ENCODE data around the gene PITPNC1. TPM values are rescaled to one million over a fixed set of nuclear protein-coding genes. Genes with fewer than 3 reads are reported as not detected.
"Not testable (repeated sequence)": the region's sequence is repeated elsewhere in the genome, so short reads cannot be mapped to it uniquely, and the experiment has no call there.

PITPNC1 gene
- 11.8 and 16.1 TPM in 2 replicates for total RNA-seq

DNA sequence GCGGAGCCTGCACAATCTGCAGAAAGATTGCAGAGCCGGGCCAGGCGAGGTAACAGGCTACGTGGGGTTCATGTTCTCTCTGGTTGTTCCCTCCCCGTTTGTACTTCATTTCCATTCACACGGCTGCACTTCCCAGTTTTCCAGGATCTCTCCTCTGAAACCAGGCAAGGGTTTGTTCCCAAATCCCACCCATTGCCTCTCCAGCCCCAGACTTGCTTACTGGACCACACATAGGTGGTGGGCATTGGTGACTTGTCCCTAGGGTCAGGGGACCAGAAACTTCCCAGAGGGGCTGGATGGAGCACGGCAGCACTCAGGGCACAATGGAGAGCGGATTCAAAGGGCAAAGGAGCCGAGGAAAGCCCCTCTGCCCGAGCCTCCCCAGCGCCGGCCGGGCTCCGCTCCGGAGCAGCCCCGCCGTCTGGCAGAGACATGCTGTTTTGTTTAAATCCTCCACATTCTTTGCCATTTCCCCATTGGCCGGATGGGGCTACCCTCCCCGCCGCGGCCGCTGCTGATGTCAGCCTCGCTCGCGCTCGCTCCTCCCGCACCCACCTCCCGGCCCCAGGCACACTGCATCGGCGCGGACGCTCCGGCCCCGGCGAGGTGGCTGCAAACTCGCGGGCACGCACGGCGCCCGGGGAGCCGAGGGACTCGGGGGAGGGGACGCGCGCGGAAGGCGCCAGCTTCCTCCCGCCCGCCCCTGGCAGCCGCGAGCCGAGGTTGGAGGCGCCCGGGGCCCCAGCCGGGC lies at the start of gene PITPNC1:
Gene PITPNC1, plus strand, starts transcription at position 545 of the 751 bp plus-strand sequence.
- DNase-seq (ENCODE audit: low read depth in 2 of 2): peak; percentile 90 to 92

DNA sequence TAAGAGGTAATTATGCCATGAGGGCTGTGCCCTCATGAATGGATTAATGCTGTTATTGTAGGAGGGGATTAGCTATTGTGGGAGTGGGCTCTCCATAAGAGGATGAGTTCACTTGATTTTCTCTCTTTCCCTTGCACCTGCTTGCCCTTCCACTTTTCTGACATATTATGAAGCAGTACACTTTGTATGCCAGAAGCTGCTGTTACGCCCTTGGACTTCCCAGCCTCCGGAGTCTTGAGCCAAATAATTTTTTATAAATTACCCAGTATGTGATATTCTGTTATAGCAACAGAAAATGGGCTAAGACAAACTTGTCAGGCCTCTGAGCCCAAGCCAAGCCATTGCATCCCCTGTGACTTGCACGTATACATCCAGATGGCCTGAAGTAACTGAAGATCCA lies 49.1 kb upstream of the PITPNC1 start:
- no peak for DNase-seq (ENCODE audit: low read depth in 2 of 2)

DNA sequence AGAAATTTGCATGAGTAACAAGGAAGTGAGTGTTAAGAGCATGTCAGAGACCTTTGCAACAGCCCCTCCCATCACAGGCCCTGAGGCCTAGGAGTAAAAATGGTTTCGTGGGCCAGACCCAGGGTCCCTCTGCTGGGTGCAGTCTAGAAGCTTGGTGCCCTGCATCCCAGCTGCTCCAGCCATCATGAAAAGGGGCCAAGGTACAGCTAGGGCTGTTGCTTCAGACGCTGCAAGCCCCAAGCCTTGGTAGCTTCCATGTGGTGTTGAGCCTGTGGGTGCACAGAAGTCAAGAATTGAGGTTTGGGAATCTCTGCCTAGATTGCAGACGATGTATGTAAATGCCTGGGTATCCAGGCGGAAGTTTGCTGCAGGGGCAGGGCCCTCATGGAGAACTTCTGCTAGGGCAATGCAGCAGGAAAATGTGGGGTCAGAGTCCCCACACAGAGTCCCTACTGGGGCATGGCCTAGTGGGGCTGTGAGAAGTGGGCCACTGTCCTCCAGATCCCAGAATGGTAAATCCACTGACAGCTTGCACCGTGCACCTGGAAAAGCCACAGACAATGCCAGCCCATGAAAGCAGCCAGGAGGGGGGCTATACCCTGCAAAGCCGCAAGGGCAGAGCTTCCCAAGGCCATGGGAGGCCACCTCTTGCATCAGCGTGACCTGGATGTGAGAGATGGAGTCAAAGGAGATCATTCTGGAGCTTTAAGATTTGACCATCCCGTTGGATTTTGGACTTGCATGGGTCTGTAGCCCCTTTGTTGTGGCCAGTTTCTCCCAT lies 45.5 kb upstream of the PITPNC1 start:
- DNase-seq (ENCODE audit: low read depth in 2 of 2): not testable (repeated sequence)

DNA sequence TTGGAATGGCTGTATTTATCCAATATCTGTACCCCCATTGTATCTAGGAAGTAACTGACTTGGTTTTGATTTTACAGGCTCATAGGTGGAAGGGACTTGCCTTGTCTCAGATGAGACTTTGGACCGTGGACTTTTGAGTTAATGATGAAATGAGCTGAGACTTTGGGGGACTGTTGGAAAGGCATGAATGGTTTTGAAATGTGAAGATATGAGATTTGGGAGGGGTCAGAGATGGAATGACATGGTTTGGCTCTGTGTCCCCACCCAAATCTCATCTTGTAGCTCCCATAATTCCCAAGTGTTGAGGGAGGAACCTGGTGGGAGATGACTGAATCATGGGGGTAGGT lies 44.9 kb upstream of the PITPNC1 start:
- not testable (repeated sequence) for DNase-seq (ENCODE audit: low read depth in 2 of 2)

DNA sequence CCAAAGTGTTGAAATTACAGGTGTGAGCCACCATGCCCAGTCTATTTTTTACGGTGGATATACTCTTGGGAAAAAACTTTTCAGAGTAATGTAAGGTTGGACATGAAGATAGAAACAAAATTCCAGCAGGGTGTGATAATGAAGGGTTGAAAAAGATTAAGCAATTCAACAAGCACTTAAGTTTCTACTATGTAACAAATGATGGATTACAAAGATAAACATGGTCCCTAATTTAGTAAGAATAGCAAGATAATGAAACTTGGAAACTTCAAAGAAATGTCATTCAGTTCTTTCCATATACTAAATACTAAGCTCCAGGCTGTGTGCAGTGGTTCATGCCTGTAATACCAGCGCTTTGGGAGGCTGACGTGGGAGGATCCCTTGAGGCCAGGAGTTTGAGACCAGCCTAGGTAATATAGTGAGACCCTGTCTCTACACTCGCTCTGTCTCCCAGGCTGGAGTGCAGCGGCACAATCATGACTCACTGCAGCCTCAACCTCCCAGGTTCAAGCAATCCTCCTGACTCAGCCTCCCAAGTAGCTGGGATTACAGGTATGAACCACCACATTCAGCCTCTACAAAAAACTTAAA lies 41.7 kb upstream of the PITPNC1 start:
- no peak for DNase-seq (ENCODE audit: low read depth in 2 of 2)

DNA sequence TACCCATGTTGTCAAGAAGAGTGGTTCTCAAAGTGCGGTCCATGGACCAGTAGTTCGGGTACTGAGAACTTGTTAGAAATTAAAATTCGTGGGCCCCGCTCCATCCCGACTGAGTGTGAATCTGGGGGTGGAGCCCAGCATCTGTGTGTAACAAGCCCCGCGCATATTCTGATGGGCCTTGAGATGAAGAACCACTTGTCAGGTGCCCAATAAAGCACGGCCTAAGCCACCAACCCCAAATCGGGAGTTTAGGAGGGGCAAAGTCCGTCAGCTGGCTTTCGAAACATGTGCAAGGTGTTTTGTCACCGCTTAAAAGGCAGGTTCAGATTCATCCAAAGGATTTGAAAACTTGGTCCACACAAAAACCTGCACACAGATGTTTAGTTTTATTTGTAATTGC lies 40.2 kb upstream of the PITPNC1 start:
- no peak for DNase-seq (ENCODE audit: low read depth in 2 of 2)

DNA sequence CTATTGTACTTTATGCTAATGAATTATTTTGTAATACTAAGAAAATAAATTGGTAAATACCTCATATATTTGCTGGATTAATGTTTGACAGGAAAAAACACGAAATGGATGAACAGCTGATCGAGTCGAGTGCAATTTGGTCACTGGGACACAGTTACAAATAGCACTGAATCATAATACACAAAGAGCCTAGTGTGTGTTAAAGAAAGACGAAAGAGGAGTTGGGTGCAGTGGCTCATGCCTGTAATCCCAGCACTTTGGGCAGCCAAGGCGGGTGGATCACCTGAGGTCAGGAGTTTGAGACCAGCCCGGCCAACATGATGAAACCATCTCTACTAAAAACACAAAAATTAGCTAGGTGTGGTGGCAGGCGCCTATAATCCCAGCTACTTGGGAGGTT lies 38.7 kb upstream of the PITPNC1 start:
- DNase-seq (ENCODE audit: low read depth in 2 of 2): not testable (repeated sequence)

DNA sequence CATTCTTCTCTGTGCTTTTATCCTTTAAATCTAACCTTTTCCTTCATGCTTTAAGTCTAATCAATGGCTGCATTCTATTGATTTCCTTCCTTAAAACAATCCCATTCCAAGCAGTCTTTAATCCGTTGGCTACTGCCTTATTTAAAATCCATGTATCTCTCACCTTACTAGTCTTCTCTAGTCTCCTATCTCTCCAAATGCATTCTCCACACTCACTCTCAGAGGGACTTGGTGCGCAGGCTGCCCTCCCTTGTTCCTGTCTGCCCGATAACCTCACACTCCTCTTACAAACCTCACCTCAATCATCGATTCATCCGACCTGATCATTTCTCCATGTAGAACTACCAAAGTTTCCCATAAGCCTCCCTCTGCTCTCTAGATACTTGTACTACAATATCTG lies 33.8 kb upstream of the PITPNC1 start:
- no peak for DNase-seq (ENCODE audit: low read depth in 2 of 2)

DNA sequence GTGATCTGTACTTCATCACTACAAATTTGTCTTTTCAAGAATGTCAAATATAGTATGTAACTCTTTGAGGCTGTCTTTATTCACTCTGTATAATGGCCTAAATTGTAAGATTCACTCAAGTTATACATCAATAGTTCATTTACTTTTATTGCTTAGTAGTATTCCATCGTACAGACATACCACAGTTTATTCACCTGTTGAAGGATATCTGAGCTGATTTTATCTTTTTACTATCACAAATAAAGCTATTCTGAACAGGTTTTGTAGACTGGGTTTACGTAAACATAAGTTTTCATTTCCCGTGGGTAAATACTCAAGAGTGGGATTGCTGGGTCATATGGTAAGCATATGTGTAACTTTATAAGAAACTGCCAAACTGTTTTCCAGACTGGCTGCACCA lies 29.3 kb upstream of the PITPNC1 start:
- no peak for DNase-seq (ENCODE audit: low read depth in 2 of 2)

DNA sequence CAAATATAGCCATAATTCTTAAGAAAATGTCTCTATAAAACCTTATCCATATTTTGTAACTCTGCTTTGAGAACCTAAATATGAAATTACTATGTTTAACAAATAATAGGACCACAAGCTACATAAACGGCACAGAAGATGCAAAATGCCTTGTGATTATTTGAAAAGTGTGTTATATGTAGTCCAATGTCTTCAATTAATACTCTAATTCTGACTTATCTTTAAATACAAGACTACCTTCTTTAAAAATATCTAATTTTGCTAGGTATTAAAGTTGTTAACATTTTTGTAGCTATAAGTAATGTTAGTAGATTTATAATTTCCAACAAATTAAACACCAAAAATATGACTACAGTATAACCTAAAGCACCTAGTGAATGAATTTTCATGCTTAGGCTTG lies 27.7 kb upstream of the PITPNC1 start:
- no peak for DNase-seq (ENCODE audit: low read depth in 2 of 2)

DNA sequence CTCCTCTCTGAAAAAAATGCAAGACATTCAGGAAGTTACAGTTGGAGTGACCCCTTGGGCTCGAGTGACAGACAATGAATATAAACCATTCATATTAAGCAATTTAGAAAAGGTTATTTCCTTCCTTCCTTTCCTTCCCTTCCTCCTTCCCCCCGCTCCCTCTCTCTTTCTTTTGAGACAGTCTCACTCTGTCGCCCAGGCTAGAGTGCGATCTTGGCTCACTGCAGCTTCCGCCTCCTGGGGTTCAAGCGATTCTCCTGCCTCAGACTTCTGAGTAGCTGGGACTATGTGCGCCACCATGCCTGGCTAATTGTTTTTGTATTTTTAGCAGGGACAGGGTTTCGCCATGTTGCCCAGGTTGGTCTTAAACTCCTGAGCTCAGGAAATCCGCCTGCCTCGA lies 23.9 kb upstream of the PITPNC1 start:
- DNase-seq (ENCODE audit: low read depth in 2 of 2): no peak

DNA sequence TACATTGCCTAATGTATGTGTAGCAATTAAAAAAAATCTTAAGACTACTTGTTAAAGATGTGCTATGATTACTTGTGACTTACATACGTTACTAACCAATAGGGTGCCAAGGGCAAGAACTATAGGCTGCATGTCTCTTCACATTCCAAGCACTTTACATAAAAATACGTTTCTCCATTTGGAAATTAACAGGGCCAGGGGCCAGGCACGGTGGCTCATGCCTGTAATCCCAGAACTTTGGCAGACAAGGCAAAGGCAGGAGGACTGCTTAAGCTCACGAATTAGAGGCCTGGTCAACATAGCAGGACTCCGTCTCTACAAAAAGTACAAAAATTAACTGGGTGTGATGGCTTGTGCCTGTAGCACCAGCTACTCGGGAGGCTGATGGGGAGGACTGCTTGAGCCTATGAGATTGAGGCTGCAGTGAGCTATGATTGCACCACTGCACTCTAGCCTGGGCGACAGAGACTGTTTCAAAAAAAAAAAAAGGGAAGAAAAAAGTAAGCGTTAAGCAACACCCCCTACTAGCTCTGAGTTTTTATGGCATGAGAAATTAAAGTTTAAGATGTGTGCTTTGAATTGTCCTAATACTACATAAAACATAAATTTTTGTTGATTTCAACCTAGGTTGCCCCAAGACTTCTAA lies 23.0 kb upstream of the PITPNC1 start:
- no peak for DNase-seq (ENCODE audit: low read depth in 2 of 2)

DNA sequence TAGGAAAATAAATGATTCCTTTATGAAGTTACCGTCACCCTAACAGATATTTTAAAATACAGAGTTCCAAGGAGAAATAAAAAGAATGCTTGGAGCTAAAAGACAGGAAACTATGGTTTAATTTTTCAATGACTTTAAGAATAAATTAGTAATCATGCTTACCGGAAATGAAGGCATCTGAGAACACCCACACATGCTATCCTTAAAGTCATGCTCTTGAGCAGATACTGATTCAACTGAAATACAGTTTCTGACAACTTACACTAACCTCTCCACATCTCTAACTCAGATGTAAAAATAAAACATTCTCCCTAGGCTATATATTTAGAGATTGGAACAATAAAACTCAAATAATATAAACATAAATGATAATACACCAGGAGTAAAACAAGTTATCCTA lies 18.5 kb upstream of the PITPNC1 start:
- peak in 1 of 2 donors; percentile 36 for DNase-seq (ENCODE audit: low read depth in 2 of 2)

DNA sequence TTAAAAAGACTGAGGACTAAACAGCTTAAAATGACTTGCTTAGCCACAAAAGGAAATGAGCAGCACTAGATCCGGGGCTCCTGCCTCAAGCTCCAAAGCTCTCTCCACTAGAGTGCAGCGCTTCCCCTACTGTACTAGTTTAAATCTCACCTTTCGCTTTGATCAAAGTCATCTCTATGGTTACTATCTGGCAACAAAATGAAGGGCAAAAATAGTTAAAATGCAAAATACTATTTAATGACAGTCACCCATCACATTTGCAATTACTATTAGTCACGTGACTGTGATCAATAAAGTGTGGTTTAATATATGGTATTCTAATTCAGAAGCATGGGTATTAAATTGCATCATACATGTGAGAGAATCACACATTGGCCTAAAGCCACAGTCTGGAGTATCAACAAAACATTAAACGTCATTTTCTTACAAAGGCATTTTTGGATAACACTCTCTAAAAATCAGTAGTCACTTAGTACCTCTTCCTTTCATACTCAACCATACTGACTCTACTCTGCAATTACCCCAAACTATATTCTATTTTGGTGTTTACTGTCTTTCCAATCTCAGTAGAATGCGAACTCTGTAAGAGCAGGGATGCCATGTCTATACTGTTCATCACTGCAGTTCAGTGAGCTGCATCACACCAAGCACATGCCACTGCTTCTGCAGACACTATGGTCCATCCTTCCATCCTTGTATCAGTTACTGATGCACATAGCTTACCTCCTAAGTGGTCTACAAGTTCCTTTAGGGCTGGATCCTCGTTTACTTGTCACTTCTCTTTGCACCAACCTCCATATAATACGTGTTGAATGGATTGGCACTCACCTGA lies 16.9 kb upstream of the PITPNC1 start:
- DNase-seq (ENCODE audit: low read depth in 2 of 2): peak; percentile 44 to 47

DNA sequence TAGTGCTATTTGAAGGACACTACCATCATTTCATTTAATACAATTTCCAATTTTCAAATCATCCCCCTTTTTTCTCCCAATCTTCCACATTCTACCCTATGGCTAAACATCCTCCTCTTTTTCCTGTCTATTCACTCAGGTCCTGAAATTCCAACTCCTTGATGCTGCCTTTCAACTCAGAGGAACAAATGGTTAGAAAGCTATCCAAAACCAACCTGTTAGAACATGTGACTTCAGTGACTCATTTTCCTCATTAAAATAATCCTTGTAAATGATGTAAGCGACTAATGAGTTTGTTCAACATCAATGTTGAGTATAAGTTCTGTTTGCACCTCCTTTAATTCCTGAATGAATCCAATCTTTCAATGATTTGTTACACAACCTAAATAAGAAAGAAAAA lies 16.2 kb upstream of the PITPNC1 start:
- DNase-seq (ENCODE audit: low read depth in 2 of 2): no peak

DNA sequence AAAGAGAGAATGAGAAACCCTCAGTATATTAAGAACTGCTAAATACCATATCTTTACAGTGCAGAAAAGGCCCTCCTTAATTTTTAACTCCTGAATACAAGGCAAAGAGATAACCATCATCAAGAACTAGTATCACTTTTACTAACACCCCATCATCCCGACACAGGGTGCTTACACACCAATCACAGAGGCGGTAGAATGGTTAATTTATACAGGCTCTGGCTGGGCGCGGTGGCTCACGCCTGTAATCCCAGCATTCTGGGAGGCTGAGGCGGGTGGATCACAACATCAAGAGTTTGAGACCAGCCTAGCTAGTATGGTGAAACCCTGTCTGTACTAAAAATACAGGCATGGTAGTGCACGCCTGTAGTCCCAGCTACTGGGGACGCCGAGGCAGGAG lies 14.9 kb upstream of the PITPNC1 start:
- DNase-seq (ENCODE audit: low read depth in 2 of 2): no peak

DNA sequence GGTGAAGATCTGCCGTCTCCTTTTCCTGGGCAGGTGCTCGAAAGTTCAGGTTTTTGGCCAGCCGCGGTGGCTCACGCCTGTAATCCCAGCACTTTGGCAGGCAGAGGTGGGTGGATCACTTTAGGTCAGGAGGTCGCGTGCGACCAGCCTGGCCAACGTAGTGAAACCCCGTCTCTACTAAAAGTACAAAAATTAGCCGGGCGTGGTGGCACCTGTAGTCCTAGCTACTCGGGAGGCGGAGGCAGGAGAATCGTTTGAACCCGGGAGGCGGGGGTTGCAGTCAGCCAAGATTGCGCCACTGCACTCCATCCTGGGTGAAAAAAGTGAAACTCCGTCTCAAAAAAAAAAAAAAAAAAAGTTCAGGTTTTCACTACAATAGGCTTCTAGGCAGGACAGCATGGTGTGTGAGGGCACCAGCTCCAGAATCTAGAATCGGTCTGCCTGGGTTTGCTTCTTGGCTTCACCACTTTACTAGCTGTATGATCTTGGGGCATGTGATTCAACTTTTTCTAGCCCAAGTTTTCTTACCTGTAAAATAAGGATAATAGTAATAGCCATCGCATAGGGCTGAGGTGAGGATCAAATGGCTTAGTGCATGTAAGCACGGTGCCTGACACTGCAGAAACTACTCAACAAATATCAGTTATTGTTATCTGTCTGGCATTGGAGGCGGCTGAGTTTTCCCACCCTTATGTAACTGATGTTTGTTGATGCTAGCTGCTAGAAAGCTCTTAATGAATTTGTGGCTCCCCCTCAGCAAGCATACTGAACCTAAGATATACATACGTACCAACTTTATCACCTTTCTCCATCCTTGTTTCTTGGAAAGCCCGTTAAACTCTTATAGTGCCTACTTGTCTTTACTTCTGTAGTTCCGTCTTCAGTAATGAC lies 12.0 kb upstream of the PITPNC1 start:
- peak; percentile 6 to 11 for DNase-seq (ENCODE audit: low read depth in 2 of 2)

DNA sequence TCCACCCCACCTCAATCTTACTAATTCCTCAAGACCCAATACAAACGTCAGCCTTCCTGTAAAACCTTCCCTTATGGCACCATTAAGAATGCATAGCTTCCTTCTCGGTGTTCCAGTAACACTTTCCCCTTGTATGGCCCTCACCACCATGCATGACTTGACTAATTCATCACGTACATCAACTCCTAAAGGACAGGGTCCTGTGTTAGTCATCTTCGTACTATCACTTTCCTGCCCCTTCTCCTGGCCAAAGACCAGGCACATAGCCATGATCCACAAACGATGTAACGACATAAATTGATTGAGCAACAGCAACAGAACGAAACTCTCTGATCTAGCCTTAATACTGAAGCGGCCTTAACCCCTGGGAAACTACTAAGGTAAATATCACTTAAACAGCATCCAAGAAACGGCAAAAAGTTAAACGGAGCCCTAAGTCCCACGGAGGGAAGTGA lies 11.3 kb upstream of the PITPNC1 start:
- peak; percentile 73 to 84 for DNase-seq (ENCODE audit: low read depth in 2 of 2)

DNA sequence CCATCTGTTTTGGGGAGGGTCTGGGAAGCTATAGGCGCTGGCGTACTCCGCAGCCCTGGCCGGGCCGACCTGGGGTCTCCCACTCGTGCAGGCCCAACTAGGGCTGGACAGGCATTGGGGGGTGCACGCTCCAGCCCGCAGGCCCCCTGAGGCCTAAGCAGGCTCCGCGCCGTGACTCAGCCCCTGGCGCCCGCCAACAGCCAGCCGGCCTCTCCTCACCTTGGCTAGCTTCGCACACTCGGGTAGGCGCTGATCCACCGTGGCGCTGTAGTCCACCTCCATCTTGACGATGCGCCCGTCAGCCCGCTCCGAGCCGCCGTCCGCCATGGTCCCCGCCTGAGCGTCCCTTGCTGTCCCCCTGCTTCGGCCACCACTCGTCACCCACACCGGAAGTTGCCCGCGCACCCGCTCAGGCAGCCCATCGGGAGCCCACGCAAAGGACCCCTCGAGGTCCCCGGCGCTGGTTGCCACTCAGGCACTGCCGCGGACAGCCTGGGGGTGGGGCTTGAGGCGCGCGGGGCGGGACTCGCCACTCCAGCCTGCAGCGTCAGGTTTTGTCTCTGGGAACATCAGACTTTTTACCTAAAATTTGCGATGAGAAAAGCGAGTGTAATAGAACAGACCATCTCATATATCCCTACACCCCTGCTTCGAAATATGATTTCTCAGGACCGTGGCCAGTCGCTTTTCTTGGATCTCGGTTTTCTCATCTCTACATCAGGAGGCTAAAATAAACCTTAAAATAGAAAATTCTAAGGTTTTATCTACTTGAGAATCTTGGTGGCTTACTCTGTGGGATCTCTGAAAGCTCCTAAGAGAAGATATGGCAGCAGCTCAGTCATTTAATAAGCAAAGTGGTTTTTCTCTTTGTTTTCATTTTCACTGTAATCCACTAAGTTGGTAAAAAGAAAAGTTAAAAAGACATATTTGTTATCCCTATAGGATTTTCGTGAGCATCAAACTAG lies 10.6 kb upstream of the PITPNC1 start, which contains the start of gene PSMD12:
Gene PSMD12, minus strand, starts transcription at position 385 of the 965 bp plus-strand sequence. Its CDS starts 58 bp downstream, at position 327.
- DNase-seq (ENCODE audit: low read depth in 2 of 2): peak; percentile 93 to 95
